Effector CD8-positive, alpha-beta T cell (primary cell): ENCODE data around the gene ARMC7.
A peak's percentile ranks its signal among the peaks of the same experiment; 100 is the strongest.
"Not testable (repeated sequence)": the region's sequence is repeated elsewhere in the genome, so short reads cannot be mapped to it uniquely, and the experiment has no call there.

Experiments
- DNase-seq: peaks from one replicate; lab custom pipeline; 2025; lab: John Stamatoyannopoulos, UW

The ARMC7 gene

DNA sequence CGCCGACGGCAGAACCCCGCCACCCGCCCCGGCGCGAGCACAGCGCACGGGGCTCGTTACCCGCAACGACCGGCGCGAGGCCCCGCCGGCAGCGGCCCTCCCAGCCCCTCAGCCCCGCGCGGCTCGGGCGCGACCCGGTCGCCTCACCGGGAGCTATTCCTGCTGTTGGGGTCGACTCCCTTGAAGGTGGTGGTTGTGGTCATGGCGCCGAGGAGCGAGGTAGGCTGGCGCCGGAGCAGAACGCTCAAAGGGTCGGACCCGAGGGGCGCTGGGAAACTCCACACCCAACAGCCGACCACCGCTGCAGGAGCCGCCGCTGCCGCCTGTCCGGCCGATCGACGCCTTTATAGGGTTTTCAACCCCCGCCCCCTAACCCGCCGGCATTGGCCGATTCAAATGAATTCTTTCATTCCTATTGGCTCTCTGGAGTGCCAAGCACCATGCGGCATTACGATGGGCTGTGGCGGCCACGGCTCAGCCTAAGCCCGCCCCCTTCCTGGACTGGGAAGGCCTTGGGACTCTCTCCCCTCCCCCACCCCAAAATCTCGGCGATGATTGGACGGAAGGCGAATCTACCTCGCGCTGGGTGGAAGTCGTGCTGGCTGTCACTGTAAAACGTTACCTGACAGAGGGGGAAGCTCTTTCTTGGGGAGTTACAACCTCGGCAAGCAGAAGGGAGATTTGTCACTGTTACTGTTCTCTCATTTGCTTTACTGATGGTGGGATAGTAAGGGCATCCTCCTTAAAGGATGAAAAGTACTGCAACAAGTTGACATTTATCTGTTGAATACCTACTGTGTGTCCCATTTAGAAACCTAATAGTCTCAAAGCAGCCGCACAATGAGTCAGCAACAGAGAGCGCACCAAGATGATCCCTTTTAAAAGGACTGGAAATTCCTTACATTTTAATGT lies 44.7 kb downstream of the ARMC7 start, which contains the start of gene JPT1:
Gene JPT1, minus strand, starts transcription at position 318 of the 912 bp plus-strand sequence. Its CDS starts 115 bp downstream, at position 203.
- peak; percentile 98 for DNase-seq

GRCh38 chr17:75155191-75155601 lies 45.4 kb downstream of the ARMC7 start:
- DNase-seq: no peak

DNA sequence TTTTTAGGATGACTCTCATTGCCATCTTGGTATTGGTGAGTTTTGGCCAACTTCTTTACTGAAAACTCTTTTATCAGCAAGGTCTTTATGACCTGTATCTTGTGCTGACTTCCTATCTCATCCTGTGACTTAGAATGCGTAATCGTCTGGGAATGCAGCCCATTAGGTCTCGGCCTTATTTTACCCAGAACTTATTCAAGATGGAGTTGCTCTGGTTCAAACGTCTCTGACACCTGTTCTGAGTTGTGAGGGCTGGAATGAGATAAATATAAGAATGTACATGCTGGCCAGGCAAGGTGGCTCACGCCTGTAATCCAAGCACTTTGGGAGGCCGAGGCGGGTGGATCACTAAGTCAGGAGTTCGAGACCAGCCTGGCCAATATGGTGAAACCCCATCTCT lies 48.7 kb downstream of the ARMC7 start:
- not testable (repeated sequence) for DNase-seq

DNA sequence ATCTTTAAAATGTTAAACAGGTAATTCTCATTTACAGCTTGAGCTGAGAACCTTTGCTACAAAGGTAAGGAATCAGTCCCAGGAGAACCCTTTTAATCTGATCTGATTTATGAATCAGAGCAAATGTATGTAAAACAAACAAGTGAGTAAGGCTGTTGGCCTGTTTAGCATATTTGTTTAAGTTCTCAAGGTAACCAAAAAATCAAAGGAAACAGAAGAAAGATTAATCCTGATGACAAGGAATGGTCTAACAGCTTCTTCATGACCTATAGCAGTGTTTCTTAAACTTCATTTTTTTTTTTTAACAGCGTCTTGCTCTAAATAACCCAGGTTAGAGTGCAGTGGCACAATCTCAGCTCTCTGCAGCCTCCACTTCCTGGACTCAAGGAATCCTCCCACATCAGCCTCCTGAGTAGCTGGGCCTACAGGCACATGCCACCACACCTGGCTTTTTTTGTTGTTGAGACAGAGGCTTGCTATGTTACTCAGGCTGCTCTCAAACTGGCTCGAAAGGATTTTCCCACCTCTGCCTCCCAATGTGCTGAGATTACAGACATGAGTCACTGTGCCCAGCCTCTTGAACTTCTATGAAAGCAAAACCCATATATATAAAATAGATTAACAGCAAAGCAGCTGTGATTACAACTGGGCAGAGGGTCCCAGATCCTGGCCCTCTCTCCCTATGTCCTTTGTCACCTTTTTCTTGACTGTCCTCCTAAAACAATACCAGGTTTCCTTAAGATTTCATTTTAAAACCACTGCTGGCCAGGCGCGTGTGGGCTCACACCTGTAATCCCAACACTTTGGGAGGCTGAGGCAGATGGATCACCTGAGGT lies 49.6 kb downstream of the ARMC7 start:
- no peak for DNase-seq

DNA sequence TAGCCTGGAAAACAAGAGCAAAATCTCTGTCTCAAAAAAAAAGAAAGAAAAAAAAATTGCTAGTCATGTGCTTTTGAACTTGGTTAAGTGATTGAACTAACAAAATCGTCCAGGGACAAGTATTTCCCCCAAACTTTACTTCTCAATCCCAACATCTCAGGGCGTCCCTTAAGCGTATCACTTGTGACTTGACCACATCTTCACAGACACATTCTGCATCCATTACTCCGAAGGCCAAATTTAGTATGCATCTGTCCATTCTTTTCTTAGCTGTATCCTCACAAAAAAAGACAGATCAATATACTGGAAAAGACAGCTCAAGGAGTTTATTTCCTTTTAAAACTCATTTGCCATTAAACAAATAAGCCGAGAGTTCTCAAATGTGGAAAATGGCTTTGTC lies 50.4 kb downstream of the ARMC7 start:
- DNase-seq: no peak

DNA sequence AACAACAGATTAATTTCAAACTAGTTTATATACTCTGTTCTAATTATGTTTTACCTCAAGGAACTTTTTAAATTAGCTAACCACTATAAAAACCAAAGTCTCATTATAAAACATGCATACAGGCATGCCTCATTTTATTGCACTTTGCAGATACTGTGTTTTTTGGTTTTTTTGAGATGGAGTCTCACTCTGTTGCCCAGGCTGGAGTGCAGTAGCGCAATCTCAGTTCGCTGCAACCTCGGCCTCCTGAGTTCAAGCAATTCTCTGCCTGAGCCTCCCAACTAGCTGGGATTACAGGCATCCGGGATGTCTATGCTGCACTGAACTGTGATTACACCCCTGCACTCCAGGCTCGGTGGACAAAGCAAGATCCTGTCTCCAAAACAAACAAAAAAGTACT lies 53.3 kb downstream of the ARMC7 start:
- no peak for DNase-seq

DNA sequence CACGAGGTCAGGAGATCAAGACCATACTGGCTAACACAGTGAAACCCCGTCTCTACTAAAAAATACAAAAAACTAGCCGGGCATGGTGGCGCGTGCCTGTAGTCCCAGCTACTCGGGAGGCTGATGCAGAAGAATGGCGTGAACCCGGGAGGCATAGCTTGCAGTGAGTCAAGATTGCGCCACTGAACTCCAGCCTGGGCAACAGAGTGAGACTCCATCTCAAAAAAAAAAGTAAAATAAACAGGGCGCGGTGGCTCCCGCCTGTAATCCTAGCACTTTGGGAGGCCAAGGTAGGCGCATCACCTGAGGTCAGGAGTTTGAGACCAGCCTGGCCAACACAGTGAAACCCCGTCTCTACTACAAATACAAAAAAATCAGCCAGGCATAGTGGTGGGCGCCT lies 54.8 kb downstream of the ARMC7 start:
- DNase-seq: not testable (repeated sequence)

- no peak for DNase-seq
Observed at GRCh38 chr17:75168998-75169397, 59.2 kb downstream of the ARMC7 start.

DNA sequence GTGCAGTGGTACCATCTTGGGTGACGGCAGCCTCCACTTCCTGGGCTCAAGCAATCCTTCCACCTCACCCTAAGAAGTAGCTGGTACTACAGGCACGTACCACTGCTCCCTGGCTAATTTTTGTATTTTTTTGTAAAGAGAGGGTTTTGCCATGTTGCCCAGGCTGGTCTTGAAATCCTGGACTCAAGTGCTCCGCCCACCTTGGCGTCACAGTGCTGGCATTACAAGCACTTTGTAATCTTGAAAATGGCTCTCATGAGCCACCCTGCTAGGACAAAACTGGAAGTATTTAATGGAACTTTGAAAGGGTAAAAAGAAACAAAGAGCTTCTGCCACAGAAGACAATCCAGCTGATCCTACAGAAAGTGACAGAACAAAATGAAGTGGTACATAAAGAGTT lies 63.8 kb downstream of the ARMC7 start:
- DNase-seq: no peak

- no peak for DNase-seq
Observed at GRCh38 chr17:75174996-75175395, 65.2 kb downstream of the ARMC7 start.

- no peak for DNase-seq
Observed at GRCh38 chr17:75176625-75177024, 66.9 kb downstream of the ARMC7 start.

DNA sequence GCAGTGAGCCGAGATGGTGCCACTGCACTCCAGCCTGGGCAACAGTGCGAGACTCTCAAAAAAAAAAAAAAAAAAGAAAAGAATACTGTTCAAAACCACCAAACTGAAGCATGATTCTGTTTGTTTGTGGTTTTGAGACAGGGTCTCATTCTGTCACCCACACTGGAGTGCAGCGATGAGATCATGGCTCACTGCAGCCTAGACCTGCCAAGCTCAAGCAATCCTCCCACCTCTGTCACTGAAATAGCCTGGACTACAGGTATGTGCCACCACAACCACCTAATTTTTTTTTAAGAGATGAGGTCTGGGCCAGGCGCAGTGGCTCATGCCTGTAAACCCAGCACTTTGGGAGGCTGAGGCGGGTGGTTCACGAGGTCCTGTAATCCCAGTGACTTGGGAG lies 68.7 kb downstream of the ARMC7 start:
- DNase-seq: no peak
